NCI-H446 (cell line): ENCODE results near the gene SRA1.

ENCODE experiments used
- DNase-seq, 2 experiments: peaks; one replicate each; lab custom pipeline; 2025; lab: John Stamatoyannopoulos, UW

The SRA1 gene

GRCh38 chr5:140570488-140570887 lies 13.2 kb upstream of the SRA1 start:
- no peak for DNase-seq

- no peak for DNase-seq
Observed at GRCh38 chr5:140570058-140570457, 12.8 kb upstream of the SRA1 start.

GRCh38 chr5:140569197-140569596 lies 11.9 kb upstream of the SRA1 start:
- DNase-seq, result no peak

- no peak for DNase-seq
Observed at GRCh38 chr5:140568443-140569063, 11.3 kb upstream of the SRA1 start.

- no peak for DNase-seq
Observed at GRCh38 chr5:140567871-140568270, 10.6 kb upstream of the SRA1 start.

- no peak for DNase-seq
Observed at GRCh38 chr5:140567136-140567818, 10.0 kb upstream of the SRA1 start.

- DNase-seq, result no peak
Observed at GRCh38 chr5:140566665-140567064, 9.4 kb upstream of the SRA1 start.

GRCh38 chr5:140565780-140566095 lies 8.5 kb upstream of the SRA1 start:
- no peak for DNase-seq

- no peak for DNase-seq
Observed at GRCh38 chr5:140565024-140565779, 7.9 kb upstream of the SRA1 start.

GRCh38 chr5:140564196-140565023 lies 7.1 kb upstream of the SRA1 start, which contains the start of the genes APBB3 and SLC35A4:
APBB3 (minus strand) TSS chr5:140564598; CDS start chr5:140564245, 353 bp downstream.
SLC35A4 (plus strand) TSS chr5:140564828; CDS start chr5:140567170, 2,342 bp downstream.
- DNase-seq, result peak; percentile 95 to 98

GRCh38 chr5:140563596-140563995 lies 6.3 kb upstream of the SRA1 start:
- DNase-seq, result no peak

GRCh38 chr5:140561753-140562523 lies 4.7 kb upstream of the SRA1 start:
- peak in 1 of 2 experiments; percentile 16 for DNase-seq

GRCh38 chr5:140560227-140560626 lies 3.0 kb upstream of the SRA1 start:
- no peak for DNase-seq

GRCh38 chr5:140558542-140558941 lies 1.3 kb upstream of the SRA1 start:
- no peak for DNase-seq

- DNase-seq, result no peak
Observed at GRCh38 chr5:140557965-140558364, 692 bp upstream of the SRA1 start.

- DNase-seq, result no peak
Observed at GRCh38 chr5:140556438-140556837, 835 bp downstream of the SRA1 start.

- DNase-seq, result no peak
Observed at GRCh38 chr5:140555747-140556312, 1.4 kb downstream of the SRA1 start.

- DNase-seq, result no peak
Observed at GRCh38 chr5:140554454-140554853, 2.8 kb downstream of the SRA1 start.

GRCh38 chr5:140553657-140554056 lies 3.6 kb downstream of the SRA1 start:
- DNase-seq, result no peak

GRCh38 chr5:140551872-140552271 lies 5.4 kb downstream of the SRA1 start:
- DNase-seq, result no peak
